KMS-11 (cell line): Measurements from ENCODE around the gene CACHD1.

ENCODE experiments used
- H2AFZ ChIP-seq: fragments of 200-600 bp; sonication (generic); 2 replicates; pipeline ENCODE4 v1.6.1; 2016; ENCODE audit warnings: antibody characterized with exemption, mixed run types, low read depth
- H3K27ac ChIP-seq: fragments of 200-600 bp; sonication (generic); 2 replicates; pipeline ENCODE4 v1.6.1; 2016; ENCODE audit warnings: mild to moderate bottlenecking, mixed run types
- H3K27me3 ChIP-seq: fragments of 200-600 bp; sonication (generic); 2 replicates; pipeline ENCODE4 v1.6.1; 2017; ENCODE audit warnings: mild to moderate bottlenecking, low read depth, mixed run types, moderate library complexity; ENCODE audit not compliant: insufficient read depth
- H3K36me3 ChIP-seq: fragments of 200-600 bp; sonication (generic); 2 replicates; pipeline ENCODE4 v1.6.1; 2017; ENCODE audit warnings: mild to moderate bottlenecking, mixed run types; ENCODE audit not compliant: insufficient read depth
- H3K4me1 ChIP-seq: fragments of 200-600 bp; sonication (generic); 2 replicates; pipeline ENCODE4 v1.6.1; 2016; ENCODE audit warnings: mild to moderate bottlenecking, low read depth, mixed run types; ENCODE audit not compliant: poor library complexity, severe bottlenecking
- H3K4me2 ChIP-seq: fragments of 200-600 bp; sonication (generic); 2 replicates; pipeline ENCODE4 v1.7.0; 2016; ENCODE audit warnings: mild to moderate bottlenecking, mixed run types
- H3K4me3 ChIP-seq: fragments of 200-600 bp; sonication (generic); IDR thresholded peaks from 2 replicates; pipeline ENCODE4 v1.6.1; 2017; ENCODE audit warnings: low read depth, low read length, mixed read lengths; ENCODE audit not compliant: insufficient read depth
- H3K79me2 ChIP-seq: fragments of 200-600 bp; sonication (generic); 2 replicates; pipeline ENCODE4 v1.6.1; 2016; ENCODE audit warnings: low read depth, mixed run types; ENCODE audit not compliant: insufficient read depth
- H3K9ac ChIP-seq: fragments of 200-600 bp; sonication (generic); 2 replicates; pipeline ENCODE4 v1.6.1; 2016; ENCODE audit warnings: mild to moderate bottlenecking, mixed run types
- H4K20me1 ChIP-seq: fragments of 200-600 bp; sonication (generic); 2 replicates; pipeline ENCODE4 v1.6.1; 2016; ENCODE audit warnings: mild to moderate bottlenecking, mixed run types; ENCODE audit not compliant: insufficient read depth
- CTCF ChIP-seq: fragments of 200-600 bp; sonication (generic); conservative IDR thresholded peaks from 2 replicates; pipeline ENCODE4 v1.6.1; 2017; ENCODE audit warnings: low read depth, mild to moderate bottlenecking, antibody characterized with exemption, low read length, moderate library complexity, mixed read lengths

CACHD1 gene

GRCh38 chr1:64579767-64580166 is 109.8 kb downstream of the CACHD1 start:
- Histone ChIP-seq H3K9ac (no peak overlapping the region), H3K4me1 (no peaks in the 10 kb centered on the region), H3K79me2 (no peaks in the 10 kb centered on the region), H3K27ac (no peak overlapping the region), H2AFZ (no peak overlapping the region), H3K4me2 (no peak overlapping the region), H3K36me3 (no peaks in the 10 kb centered on the region), H3K4me3 (no peak overlapping the region), H4K20me1 (no peaks in the 10 kb centered on the region), H3K27me3 (no peaks in the 10 kb centered on the region)
- TF ChIP-seq CTCF = no peak

- no peak for TF ChIP-seq CTCF
- H3K4me1 ChIP-seq = no peaks in the 10 kb centered on the region
- H3K4me3 ChIP-seq = no peak overlapping the region
- H3K79me2 ChIP-seq = no peaks in the 10 kb centered on the region
- H3K36me3 ChIP-seq = no peaks in the 10 kb centered on the region
- no peak overlapping the region for H3K27ac ChIP-seq
- H3K9ac ChIP-seq = no peak overlapping the region
- H3K4me2 ChIP-seq = no peak overlapping the region
- H2AFZ ChIP-seq = no peak overlapping the region
- no peaks in the 10 kb centered on the region for H3K27me3 ChIP-seq
- no peaks in the 10 kb centered on the region for H4K20me1 ChIP-seq
These were observed 111.4 kb downstream of the CACHD1 start for GRCh38 chr1:64581135-64581842.

- Histone ChIP-seq H3K36me3 (no peaks in the 10 kb centered on the region), H3K27me3 (no peaks in the 10 kb centered on the region), H2AFZ (no peak overlapping the region), H3K79me2 (no peaks in the 10 kb centered on the region), H3K9ac (no peak overlapping the region), H4K20me1 (no peaks in the 10 kb centered on the region), H3K27ac (no peak overlapping the region), H3K4me2 (no peak overlapping the region), H3K4me3 (no peak overlapping the region), H3K4me1 (no peaks in the 10 kb centered on the region)
- no peak for TF ChIP-seq CTCF
These were observed 111.9 kb downstream of the CACHD1 start for GRCh38 chr1:64581843-64582185.

GRCh38 chr1:64584479-64584878 is 114.5 kb downstream of the CACHD1 start:
- Histone ChIP-seq H2AFZ (no peak overlapping the region), H3K27me3 (no peaks in the 10 kb centered on the region), H4K20me1 (no peaks in the 10 kb centered on the region), H3K9ac (no peak overlapping the region), H3K4me1 (no peaks in the 10 kb centered on the region), H3K4me2 (no peak overlapping the region), H3K27ac (no peak overlapping the region), H3K79me2 (no peaks in the 10 kb centered on the region), H3K36me3 (no peaks in the 10 kb centered on the region), H3K4me3 (no peak overlapping the region)
- TF ChIP-seq CTCF = no peak
